ENCODE measurements around the gene NRN1. TPM values are rescaled to one million over a fixed set of nuclear protein-coding genes. Genes with fewer than 3 reads are reported as not detected.

NRN1 gene
- total RNA-seq, 2 experiments from 2014 or later = not detected

DNA sequence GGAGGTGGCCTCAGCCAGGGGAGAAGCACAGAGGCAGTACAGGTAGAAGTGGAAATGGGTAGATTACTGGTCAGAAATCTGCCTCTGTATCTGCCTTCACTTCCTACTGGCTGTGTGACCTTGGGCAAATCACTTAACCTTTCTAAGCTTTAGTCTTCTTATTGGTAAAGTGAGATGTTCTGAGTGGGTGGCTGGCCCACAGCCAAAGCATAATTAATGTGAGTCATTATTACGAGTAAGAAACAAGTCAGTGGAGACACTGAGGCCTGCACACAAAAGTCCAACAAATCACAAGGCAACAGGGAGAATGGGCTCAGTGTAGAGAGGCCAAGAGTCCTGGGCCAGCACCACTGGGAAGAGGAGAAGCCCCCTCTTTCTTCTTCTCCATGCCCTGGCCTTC is 39.1 kb downstream of the NRN1 start:
- intact Hi-C loops (cut with DNase I, micrococcal nuclease) = no loop called here

DNA sequence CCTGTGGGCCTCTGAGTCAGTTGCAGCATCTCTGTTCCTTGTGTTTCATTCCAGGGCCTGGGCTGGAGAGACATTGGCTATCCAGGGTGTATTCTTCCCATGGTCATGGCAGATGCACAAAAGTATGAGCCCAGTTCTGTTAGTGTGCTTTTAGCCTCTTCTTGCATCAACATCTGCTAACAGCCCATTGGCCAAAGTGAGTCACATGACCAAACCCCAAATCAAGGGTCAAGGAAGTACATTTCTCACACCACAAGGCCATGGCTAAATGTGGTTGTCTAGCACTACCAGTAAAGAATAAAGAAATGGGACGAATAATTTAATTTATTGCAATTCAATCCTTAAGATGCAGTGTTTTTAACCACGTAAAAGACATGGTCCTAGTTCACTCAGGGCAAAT is 43.9 kb downstream of the NRN1 start:
- H3K27me3 Mint-ChIP-seq = peaks cover 10% of the 10 kb centered on the region
- no peaks in the 10 kb centered on the region for H3K36me3 Mint-ChIP-seq (ENCODE audit: low read depth)
- H3K27ac Mint-ChIP-seq = no peak overlapping the region
- H3K4me1 Mint-ChIP-seq (ENCODE audit: low read depth) = no peaks in the 10 kb centered on the region
- Histone ChIP-seq H3K27ac (ENCODE audit: low read depth in 1 of 2, low read length in 2 of 2) (no peak overlapping the region), H3K9me3 (ENCODE audit: control insufficient read depth in 1 of 2, insufficient read depth in 1 of 2, low read length in 2 of 2) (no peaks in the 10 kb centered on the region), H3K4me1 (ENCODE audit: insufficient read depth, low read length) (no peaks in the 10 kb centered on the region), H3K27me3 (ENCODE audit: control insufficient read depth in 1 of 2, insufficient read depth in 2 of 2, low read length in 2 of 2) (peaks cover 0 to 4% of the 10 kb centered on the region in 2 experiments), H3K4me3 (ENCODE audit: low read length) (no peak overlapping the region), H3K36me3 (ENCODE audit: insufficient read depth, low read length) (no peaks in the 10 kb centered on the region)
- ChIA-PET POLR2A (no interaction called here), CTCF (no interaction called here)
- no peaks in the 10 kb centered on the region for H3K9me3 Mint-ChIP-seq
- TF ChIP-seq, protein P1, sequence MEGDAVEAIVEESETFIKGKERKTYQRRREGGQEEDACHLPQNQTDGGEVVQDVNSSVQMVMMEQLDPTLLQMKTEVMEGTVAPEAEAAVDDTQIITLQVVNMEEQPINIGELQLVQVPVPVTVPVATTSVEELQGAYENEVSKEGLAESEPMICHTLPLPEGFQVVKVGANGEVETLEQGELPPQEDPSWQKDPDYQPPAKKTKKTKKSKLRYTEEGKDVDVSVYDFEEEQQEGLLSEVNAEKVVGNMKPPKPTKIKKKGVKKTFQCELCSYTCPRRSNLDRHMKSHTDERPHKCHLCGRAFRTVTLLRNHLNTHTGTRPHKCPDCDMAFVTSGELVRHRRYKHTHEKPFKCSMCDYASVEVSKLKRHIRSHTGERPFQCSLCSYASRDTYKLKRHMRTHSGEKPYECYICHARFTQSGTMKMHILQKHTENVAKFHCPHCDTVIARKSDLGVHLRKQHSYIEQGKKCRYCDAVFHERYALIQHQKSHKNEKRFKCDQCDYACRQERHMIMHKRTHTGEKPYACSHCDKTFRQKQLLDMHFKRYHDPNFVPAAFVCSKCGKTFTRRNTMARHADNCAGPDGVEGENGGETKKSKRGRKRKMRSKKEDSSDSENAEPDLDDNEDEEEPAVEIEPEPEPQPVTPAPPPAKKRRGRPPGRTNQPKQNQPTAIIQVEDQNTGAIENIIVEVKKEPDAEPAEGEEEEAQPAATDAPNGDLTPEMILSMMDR (IDR thresholded peaks at IDR 0.05) = no peak
- H3K4me3 Mint-ChIP-seq = no peak overlapping the region
- DNase-seq (no peak), ATAC-seq (ENCODE audit: poor library complexity) (no peak)
- intact Hi-C loops (cut with DNase I, micrococcal nuclease) = no loop called here

More for the DNA sequence above, 39.1 kb downstream of the NRN1 start:
- Histone ChIP-seq H3K4me3 (ENCODE audit: low read length) (no peak overlapping the region), H3K9me3 (ENCODE audit: control insufficient read depth in 1 of 2, insufficient read depth in 1 of 2, low read length in 2 of 2) (no peaks in the 10 kb centered on the region), H3K4me1 (ENCODE audit: insufficient read depth, low read length) (peaks cover 4% of the 10 kb centered on the region), H3K27ac (ENCODE audit: low read depth in 1 of 2, low read length in 2 of 2) (no peak overlapping the region), H3K36me3 (ENCODE audit: insufficient read depth, low read length) (no peaks in the 10 kb centered on the region), H3K27me3 (ENCODE audit: control insufficient read depth in 1 of 2, insufficient read depth in 2 of 2, low read length in 2 of 2) (peaks cover 0 to 2% of the 10 kb centered on the region in 2 experiments)
- DNase-seq (no peak), ATAC-seq (ENCODE audit: poor library complexity) (no peak)
- Mint-ChIP-seq H3K9me3 (no peaks in the 10 kb centered on the region), H3K4me1 (ENCODE audit: low read depth) (peaks cover 5% of the 10 kb centered on the region), H3K36me3 (ENCODE audit: low read depth) (no peaks in the 10 kb centered on the region), H3K27me3 (peaks cover 15% of the 10 kb centered on the region), H3K4me3 (no peak overlapping the region), H3K27ac (no peak overlapping the region)
- CTCF ChIA-PET = no interaction called here
- POLR2A ChIA-PET = interaction anchor here (0.6 kb wide), 1 partner anchor 89 kb away, joined by 3 read pairs; no protein-coding TSS in a partner anchor
- TF ChIP-seq, protein P1 (IDR thresholded peaks at IDR 0.05) = no peak

DNA sequence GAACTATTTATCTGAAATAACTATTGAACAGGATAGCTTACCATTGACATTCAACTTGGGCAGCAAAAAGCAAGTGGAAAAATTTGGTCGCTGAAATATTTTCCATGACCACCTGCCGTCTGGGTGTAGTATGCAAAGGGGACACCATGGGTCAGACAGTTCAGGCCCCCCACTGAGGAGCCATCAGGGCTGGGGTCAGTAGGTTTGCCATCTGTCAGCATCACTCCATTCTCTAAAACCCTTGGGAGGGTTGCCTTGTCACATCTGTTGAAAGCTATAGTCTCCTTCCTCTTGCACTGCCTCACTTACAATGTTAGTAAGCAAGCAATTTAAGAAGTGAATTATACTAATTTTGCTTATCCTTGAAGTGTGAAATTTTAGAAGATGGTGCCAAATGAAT is 44.9 kb downstream of the NRN1 start:
- Mint-ChIP-seq H3K4me3 (no peak overlapping the region), H3K27me3 (peaks cover 13% of the 10 kb centered on the region), H3K4me1 (ENCODE audit: low read depth) (no peaks in the 10 kb centered on the region), H3K9me3 (no peaks in the 10 kb centered on the region), H3K36me3 (ENCODE audit: low read depth) (no peaks in the 10 kb centered on the region), H3K27ac (no peak overlapping the region)
- no peaks in the 10 kb centered on the region for H3K9me3 ChIP-seq (ENCODE audit: control insufficient read depth in 1 of 2, insufficient read depth in 1 of 2, low read length in 2 of 2)
- H3K36me3 ChIP-seq (ENCODE audit: insufficient read depth, low read length) = no peaks in the 10 kb centered on the region
- H3K4me1 ChIP-seq (ENCODE audit: insufficient read depth, low read length) = no peaks in the 10 kb centered on the region
- H3K27me3 ChIP-seq (ENCODE audit: control insufficient read depth in 1 of 2, insufficient read depth in 2 of 2, low read length in 2 of 2) = peaks cover 0 to 2% of the 10 kb centered on the region in 2 experiments
- H3K4me3 ChIP-seq (ENCODE audit: low read length) = no peak overlapping the region
- ChIA-PET POLR2A (interaction anchor here (0.5 kb wide), 1 partner anchor 130 kb away, joined by 4 read pairs; no protein-coding TSS in a partner anchor), CTCF (no interaction called here)
- TF ChIP-seq, protein P1 (IDR thresholded peaks at IDR 0.05) = no peak
- H3K27ac ChIP-seq (ENCODE audit: low read depth in 1 of 2, low read length in 2 of 2) = no peak overlapping the region
- intact Hi-C loops (cut with DNase I, micrococcal nuclease) = no loop called here
- DNase-seq (no peak), ATAC-seq (ENCODE audit: poor library complexity) (no peak)
